ENCODE results near the gene IL16.
"Not testable (repeated sequence)": the region's sequence is repeated elsewhere in the genome, so short reads cannot be mapped to it uniquely, and the experiment has no call there.

IL16 gene

DNA sequence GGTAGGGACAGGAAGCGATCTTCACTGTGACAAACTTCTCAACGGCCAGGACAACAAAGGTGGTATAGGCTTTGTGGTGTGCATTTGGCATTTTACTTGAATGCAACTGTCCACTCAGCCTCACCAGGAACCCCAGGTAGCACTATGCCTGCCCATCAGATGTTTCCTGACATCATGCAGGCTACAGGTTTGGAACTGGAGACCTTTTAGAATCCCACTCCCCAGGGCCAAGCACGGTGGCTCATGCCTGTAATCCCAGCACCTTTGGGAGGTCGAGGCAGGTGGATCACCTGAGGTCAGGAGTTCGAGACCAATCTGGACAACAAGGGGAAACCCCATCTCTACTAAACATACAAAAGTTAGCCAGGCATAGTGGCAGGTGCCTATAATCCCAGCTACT, 117.7 kb downstream of the IL16 start:
- in situ Hi-C loops (cut with HindIII; ENCODE audit: low pct_ligation_motif_present, low pct_unique_long_range_greater_than_20kb, low sequenced_read_pairs), result no loop called here
- no peak for DNase-seq

DNA sequence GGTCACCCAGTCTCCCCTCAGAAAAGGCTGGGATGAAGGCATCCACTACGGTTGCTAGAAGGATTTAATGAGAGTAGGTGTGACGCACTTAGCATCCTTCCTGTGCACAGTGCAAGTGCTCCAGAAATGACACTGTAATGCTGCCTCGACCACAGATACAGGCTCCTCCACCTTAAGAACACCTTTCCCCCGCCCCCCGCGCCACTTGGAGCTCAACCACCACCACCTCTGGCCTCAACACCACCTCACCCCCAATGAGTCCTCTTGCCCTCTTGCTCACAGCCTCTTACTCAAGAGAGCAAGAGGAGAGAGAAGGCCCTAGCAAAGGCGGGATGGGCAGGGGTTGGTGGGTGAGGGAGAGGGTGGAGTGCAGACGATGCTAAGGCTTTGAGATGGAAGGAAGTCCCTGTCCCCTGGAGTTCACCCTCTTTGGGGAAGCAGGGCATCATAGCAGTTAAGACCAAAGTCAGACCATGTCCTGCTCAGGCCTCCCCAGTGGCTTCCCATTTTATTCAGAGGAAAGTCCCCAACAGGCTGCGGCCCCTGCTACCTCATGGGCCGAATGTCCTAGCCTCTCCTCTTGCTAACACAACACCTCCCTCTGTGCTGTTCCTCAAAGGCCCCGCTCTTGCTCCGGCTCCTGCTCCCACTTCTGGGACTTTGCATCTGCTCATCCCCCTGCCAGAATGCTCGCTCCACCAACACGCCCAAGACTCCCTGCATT, 118.9 kb downstream of the IL16 start:
- in situ Hi-C loops (cut with HindIII; ENCODE audit: low pct_ligation_motif_present, low pct_unique_long_range_greater_than_20kb, low sequenced_read_pairs), result no loop called here
- DNase-seq, result no peak

DNA sequence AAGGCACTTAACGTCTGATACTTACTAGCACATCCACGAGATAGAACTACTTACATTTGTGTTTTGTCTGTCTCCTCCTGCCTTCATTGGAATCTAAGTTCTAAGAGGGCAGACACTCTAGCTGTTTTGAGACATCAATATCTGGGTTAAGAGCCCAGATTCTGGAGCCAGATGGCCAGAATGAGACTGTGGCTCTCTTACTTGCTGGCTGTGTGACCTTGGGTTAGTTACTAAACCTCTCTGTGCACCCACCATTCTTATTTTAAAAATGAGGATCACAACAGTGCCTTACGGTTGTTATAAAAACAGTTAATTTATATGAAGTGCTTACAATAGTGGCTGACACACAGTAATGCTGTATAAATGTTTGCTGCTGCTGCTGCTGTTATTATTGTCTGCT, 119.6 kb downstream of the IL16 start:
- in situ Hi-C loops (cut with HindIII; ENCODE audit: low pct_ligation_motif_present, low pct_unique_long_range_greater_than_20kb, low sequenced_read_pairs), result no loop called here

DNA sequence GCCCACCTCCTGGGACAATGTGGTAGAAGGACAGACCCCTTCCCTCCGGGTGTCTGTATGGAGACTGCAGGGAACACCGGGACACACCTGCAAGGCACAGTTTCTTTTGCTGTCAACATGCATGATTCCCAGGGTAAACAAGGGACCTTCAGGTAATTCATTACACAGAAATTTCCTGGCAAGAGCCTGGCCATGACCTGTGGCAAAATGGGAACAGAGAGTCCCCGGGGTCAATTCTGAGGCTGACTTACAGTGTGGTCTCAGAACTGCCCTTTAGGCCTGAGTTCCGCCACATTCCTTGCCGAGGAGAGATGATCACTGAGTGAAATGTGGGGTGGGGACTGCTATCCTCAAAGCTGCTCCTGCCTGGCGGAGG, 121.0 kb downstream of the IL16 start:
- in situ Hi-C loops (cut with HindIII; ENCODE audit: low pct_ligation_motif_present, low pct_unique_long_range_greater_than_20kb, low sequenced_read_pairs), result no loop called here
- DNase-seq, result no peak

More for the DNA sequence above, 119.6 kb downstream of the IL16 start:
- no peak for DNase-seq

DNA sequence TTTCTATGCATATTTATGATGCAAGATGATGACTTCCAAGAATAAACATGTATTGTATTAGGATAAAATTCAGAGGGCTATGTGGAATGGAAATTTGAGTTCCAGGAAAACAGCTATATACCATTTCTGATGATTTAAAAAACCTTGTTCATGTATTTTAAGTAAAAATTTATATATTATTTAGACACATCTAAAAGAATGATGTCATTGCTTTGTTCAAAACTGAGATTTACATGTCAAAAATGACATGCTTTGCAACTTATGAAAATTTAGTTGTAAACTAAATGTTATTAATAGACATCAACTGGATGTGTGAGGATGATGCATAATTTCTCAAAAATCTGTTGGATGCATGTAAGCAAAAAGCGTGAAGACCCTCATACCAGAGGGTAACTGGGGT, 125.0 kb downstream of the IL16 start:
- in situ Hi-C loops (cut with HindIII; ENCODE audit: low pct_ligation_motif_present, low pct_unique_long_range_greater_than_20kb, low sequenced_read_pairs), result no loop called here
- no peak for DNase-seq

DNA sequence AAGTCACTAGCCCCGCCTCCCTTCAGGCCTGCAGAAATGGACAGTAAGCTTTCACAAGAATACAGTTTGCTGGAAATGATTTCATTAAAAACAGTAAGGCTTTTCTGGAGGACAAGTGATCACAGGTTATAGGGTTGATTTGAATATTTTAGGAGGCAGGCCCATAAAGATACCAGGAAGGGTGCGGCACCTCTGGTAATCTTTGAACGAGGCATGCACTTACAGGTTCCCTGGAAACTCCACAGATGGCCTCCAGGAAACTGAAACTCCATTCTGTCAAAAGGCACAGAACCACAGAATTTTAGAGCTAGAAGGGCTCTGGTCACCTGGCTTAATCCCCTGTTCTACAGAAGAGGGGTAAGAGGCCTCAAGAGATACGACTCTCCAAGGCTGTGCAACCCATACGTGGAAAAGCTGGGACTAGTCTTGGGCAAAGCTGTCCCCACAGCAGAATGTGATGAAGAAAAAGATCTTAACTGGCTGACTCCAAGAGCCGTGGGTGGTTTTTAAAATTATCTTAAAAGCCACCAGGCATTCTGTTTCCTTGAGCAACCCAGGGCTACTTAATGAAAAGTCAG, 126.1 kb downstream of the IL16 start:
- DNase-seq, result no peak
- in situ Hi-C loops (cut with HindIII; ENCODE audit: low pct_ligation_motif_present, low pct_unique_long_range_greater_than_20kb, low sequenced_read_pairs), result no loop called here

DNA sequence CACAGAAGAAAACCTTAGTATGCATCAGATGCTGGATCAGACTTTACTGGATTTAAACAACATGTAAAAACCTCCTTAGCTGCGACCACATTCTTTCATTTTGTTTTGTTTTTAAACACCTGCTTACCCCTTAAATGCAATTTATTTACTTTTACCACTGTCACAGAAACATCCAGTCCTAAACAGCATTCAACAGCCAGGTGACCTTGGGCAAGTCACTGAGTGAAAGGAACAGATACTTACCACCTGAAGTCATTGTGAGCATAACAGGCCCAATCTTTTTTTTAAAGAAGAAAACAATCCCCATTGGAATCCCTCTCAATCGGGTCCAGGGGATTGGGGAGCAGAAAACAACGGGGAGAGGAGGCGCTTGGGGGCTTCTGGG, 126.9 kb downstream of the IL16 start:
- DNase-seq, result no peak
- in situ Hi-C loops (cut with HindIII; ENCODE audit: low pct_ligation_motif_present, low pct_unique_long_range_greater_than_20kb, low sequenced_read_pairs), result no loop called here

DNA sequence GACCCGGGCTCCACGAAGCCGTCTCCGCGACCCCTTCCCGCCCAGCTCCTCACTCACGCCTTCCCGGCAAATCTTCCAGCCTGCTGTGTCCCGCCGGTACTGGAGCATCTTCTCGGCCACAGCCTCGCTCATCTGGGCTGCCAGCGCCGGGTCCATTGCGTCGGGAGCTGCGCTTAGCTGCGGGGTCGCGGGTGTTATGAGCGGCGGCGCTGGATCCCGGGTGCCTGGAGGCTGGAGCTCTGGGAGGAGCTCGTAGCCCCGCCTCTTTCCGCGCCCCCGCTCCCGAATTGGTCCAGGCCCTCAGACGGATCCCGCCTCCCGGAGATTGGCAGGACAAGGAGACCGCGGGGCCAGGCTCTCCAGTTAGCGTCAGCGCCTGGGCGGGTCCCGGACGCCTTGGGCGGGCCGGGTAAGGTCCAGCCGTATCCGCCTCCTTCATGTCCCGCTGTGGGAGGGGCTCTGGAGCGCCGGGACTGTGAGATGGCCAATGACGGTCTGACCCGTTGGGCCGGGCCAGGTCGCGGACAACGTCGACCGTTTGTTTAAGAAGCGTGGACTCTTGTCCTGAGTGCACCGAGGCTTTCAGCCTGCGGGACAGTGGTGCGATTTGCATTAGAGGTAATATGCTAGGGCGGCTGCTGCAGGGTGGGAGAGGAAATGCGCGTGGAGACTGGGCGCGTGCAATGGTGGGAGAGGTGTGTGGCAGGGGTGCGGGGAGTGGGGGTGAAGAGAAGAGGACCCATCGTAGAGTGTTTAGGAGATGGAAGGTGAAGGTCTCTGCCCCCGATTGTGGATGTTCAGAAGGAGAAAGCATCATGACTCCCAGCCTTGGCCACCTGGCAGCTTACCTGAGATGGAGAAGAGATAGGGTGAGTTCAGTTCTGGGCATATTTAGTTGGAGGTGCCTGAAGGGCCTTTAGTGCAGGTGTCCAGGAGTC, 127.5 kb downstream of the IL16 start, which contains the start of gene STARD5:
TSS of gene STARD5 (minus strand) at position 198 of the 938 bp plus-strand sequence. CDS start at position 156, 42 bp downstream.
- in situ Hi-C loops (cut with HindIII; ENCODE audit: low pct_ligation_motif_present, low pct_unique_long_range_greater_than_20kb, low sequenced_read_pairs), result no loop called here
- peak; percentile 95 for DNase-seq

DNA sequence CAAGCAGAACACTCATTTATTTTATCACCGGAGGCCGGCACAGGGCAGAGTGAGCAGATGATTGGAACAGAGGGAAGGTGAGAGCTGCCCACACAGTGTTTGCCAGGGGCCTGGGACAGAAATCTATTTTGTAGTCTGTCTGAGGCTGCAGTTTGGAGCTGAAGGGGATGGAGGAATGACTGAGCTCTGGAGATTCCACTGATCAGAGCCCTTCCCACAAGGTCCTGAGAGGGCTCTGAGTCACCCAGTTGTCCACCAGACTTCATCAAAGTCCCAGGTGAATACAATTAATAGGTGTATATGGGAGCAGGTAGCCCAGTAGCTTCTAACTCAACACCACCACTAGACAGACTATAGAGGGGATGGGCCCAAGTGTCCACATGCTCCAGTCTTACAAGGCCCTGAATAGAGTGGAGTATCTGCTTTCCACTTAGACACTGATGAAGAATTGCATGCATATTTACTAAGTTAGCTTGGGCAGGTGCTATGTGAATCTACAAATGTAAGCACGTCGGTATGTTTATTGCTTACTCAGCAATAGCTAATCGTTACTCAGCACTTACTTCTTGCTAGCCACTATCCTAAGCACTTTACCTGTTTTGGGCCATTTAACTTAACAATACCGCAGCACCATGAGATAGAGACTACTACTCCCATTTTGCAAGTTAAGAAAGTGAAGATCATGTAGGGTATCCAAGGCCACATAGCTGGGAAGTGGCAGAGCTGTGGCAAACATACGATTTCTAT, 130.0 kb downstream of the IL16 start:
- in situ Hi-C loops (cut with HindIII; ENCODE audit: low pct_ligation_motif_present, low pct_unique_long_range_greater_than_20kb, low sequenced_read_pairs), result no loop called here
- no peak for DNase-seq

DNA sequence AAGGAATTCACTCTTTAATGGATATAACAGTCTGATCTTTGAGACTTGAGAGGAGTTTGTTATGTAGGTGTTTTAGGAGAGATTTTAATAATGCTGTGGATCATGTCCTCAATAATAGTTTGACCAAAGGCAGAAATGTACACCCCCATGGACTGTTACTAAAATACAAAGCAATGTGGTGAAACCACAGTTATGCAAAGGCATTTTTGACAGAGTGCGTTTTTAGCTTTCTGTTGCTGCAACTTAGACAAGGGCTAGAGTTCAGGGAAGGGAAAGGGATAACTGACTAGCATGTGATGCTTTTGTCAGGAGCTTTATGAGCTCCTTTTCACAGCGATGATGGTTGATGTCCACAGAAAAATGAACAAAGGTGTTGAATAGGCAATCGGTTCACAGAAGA, 130.8 kb downstream of the IL16 start:
- DNase-seq, result peak; percentile 17
- in situ Hi-C loops (cut with HindIII; ENCODE audit: low pct_ligation_motif_present, low pct_unique_long_range_greater_than_20kb, low sequenced_read_pairs), result no loop called here

DNA sequence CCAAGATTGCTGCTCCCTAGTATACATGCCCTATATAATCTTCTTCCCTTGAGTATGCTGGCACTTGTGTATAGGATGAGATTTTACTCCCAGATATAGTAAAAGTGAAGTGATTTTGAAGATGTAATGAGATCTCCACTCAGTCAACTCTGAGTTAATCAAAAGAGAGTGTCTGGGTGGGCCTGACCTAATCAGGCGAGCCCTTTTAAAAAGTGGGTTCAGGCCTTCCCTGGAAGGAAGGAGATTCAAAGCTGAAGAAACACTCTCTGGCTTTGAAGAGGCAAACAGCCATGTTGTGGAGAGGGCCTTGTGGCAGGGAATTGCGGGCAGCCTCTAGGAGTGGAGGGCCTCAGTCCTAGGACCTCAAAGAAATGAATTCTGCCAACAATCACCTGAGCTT, 132.8 kb downstream of the IL16 start:
- in situ Hi-C loops (cut with HindIII; ENCODE audit: low pct_ligation_motif_present, low pct_unique_long_range_greater_than_20kb, low sequenced_read_pairs), result no loop called here
- no peak for DNase-seq

DNA sequence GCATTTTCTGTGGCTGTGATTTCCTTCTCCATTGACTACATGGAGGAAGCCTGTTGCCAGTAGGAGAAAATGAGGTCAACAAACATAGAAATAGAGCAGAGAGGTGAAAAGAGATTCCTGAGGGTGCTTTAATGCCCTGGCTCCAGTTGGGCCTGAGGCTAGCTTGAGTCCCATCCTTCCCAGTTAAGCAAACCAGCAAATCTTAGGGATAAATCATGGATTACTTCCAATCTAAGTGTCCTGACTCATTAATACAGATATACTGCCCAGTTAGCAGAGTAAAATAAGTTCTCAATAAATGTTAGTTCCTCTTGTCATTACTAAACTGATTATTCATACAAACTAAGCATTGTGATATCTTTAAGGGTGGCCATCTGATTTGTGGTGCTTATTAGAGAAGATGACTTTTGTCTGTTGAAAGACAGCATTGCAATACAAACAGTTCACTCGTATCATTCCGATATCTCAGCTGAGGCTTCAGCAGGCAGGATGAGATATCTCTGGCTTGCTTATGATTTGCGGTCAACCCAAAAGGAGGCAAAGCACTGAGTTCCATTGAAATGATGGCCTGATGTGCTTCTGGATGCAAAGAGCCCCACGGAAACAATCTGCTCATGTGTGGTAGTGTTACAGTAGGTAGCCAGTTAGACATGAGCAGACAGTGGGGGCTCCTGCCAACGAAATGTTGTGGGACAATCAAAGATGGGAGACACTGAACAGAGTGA, 133.8 kb downstream of the IL16 start:
- no peak for DNase-seq

DNA sequence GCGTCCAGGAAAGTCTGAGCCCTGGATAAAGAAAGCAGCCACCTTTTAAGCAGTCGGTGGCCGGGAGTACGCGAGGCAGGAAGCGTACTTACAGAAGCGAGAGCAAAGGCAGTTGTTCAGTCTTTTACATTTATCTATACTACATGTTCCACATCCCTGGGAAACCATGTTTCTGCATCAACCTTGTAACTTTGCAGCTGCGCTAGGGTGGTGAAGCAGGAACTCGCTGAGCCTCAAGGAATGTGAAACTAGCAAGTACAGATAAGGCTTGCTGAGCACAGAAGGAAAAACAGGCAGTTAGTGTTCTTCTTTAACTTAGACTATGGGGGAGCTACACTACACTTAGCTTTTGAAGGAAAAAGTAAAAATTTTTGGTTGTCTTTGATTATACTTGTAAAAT, 134.5 kb downstream of the IL16 start:
- DNase-seq; in situ Hi-C loops (cut with HindIII; ENCODE audit: low pct_ligation_motif_present, low pct_unique_long_range_greater_than_20kb, low sequenced_read_pairs): not testable (repeated sequence)

More for the DNA sequence above, 133.8 kb downstream of the IL16 start:
- in situ Hi-C loops (cut with HindIII; ENCODE audit: low pct_ligation_motif_present, low pct_unique_long_range_greater_than_20kb, low sequenced_read_pairs), result no loop called here

DNA sequence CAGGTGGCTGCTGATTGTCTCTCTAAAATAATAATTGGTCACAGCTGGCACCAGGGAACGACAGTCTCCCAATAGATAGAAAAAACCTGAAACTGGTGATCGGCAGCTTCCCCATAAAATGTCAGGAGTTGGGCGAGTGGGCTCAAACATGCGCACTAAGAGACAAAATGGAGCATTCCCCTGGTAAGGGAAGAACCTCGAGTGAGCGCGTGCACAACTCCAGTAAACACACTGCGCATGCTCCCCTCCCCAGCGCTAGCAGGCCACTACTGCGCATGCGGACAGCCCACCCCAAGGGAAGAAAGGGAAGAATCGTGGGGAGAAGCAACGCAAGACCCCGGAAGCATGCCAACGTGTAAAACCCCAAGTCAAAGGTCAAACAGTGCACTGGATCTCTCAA, 134.9 kb downstream of the IL16 start:
- in situ Hi-C loops (cut with HindIII; ENCODE audit: low pct_ligation_motif_present, low pct_unique_long_range_greater_than_20kb, low sequenced_read_pairs), result no loop called here
- no peak for DNase-seq

DNA sequence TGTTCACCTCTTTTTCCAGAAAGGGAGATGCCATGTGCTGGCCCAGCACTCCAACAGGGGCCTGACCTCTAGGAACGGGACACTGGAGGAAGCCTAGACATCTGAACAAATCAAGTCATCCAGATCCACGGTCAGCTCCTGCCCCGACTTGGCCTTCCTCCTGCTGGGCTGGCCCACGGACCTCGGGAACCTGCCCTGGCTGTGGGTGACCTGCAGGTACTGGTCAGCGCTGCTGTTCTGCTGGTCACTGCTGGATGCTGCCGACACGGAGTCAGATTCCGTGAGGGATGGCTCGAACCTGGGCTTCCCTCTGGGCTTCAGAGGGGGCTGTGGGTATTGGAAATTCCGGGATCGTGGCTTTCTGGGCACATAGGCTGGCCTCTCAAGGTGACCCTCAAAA, 135.6 kb downstream of the IL16 start:
- no peak for DNase-seq
- in situ Hi-C loops (cut with HindIII; ENCODE audit: low pct_ligation_motif_present, low pct_unique_long_range_greater_than_20kb, low sequenced_read_pairs), result no loop called here

DNA sequence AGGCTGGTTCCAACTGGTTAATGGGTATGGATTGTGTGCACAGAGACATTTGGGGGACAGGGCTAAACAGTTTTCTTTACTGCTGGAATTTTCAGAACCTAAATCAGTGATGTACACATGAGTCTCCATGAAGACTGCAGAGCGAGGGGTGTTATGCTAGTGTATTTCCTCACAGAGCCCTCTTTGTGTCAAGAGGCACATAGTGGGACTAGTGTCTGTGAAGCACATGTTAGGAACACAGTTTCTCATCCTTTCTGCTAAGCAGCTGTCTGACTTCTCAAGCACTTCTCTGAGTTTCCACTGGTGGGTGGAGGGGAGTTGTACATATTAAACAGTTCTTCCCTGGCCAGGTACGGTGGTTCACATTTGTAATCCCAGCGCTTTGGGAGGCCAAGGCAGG, 136.7 kb downstream of the IL16 start:
- no peak for DNase-seq
- in situ Hi-C loops (cut with HindIII; ENCODE audit: low pct_ligation_motif_present, low pct_unique_long_range_greater_than_20kb, low sequenced_read_pairs), result no loop called here

DNA sequence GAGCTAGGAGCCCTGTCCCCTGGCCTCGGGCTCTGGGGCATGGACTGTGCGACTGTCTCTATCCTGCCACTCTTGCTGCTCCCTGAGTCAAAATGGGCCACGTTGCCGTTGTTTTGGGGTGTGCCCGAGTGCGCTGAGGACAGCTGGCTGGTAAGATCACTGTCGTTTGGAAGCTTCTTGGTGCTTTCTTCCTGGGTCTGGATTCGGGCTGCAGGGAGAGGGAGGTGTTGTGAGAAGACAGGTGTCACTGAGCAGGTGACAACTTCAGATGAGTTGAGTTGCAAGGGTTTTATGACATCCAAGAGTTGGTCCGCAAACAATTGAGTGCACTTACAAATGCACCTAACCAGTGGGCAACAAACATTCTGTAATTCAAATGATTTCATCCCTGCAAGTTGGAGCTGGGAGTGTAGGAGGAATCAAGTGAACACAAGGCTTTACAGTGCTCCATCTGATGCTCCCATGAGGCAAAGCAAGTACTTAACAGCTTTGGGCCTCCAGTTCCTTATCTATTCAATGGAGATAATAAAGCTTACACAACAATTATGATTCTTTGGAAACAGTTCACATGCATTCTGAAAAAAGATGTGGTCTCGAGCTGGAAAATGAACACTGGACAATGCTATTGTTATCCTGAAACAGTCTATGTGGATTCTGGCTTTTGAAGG, 138.2 kb downstream of the IL16 start:
- in situ Hi-C loops (cut with HindIII; ENCODE audit: low pct_ligation_motif_present, low pct_unique_long_range_greater_than_20kb, low sequenced_read_pairs), result no loop called here
- no peak for DNase-seq

DNA sequence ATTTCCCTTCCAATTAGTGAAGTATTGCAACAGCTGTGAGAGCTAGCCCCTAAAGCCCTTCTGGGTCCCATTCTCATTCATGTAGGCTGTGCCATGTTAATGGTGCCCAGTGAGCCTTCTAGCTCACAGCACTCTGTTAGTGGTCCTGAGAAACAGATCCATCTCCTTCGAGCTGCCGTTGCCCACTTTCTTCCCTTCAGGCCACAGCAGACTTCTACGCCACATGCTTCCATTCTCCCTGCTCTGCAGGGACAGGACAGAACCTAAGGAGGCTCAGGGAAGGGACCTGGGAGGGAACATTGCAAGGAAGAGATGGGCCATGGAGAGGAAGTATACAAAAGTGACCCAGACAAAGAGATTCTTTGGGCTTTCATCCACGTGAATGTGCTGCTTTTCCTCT, 139.0 kb downstream of the IL16 start:
- no peak for DNase-seq
- in situ Hi-C loops (cut with HindIII; ENCODE audit: low pct_ligation_motif_present, low pct_unique_long_range_greater_than_20kb, low sequenced_read_pairs), result no loop called here
